K562 (cell line): ENCODE measurements around the gene MEIKIN.

Experiments
- BACH1 ChIP-seq: fragments of 200-800 bp; sonication (Bioruptor generic); IDR thresholded peaks from 2 replicates; pipeline ENCODE4 v1.6.1; 2016; ENCODE audit warnings: missing genetic modification characterization, missing compliant biosample characterization
- HDAC6 ChIP-seq: IDR thresholded peaks from 2 replicates; pipeline ENCODE4 v1.6.1; 2012; ENCODE audit warnings: low read depth, mild to moderate bottlenecking, control low read depth, inconsistent platforms, low read length, moderate library complexity
- MTA1 ChIP-seq: fragments of 450-650 bp; IDR thresholded peaks from 2 replicates; pipeline ENCODE4 v1.6.1; 2017; ENCODE audit warnings: borderline replicate concordance
- NFRKB ChIP-seq: fragments of 450-650 bp; IDR thresholded peaks from 2 replicates; pipeline ENCODE4 v1.6.1; 2016; ENCODE audit warnings: low read depth
- NFXL1 ChIP-seq: fragments of 450-650 bp; formaldehyde crosslinking; IDR thresholded peaks from 2 replicates; pipeline ENCODE4 v1.4.0; 2021; ENCODE audit warnings: mild to moderate bottlenecking
- NRF1 ChIP-seq, 2 experiments: fragments of 450-650 bp; IDR thresholded peaks in 1 of 2; conservative IDR thresholded peaks in 1 of 2; 2 replicates each; pipeline ENCODE4 v1.6.1; 2014; ENCODE audit warnings: mild to moderate bottlenecking in 2 of 2
- PML ChIP-seq: IDR thresholded peaks from 2 replicates; pipeline ENCODE4 v1.6.1; 2012; ENCODE audit warnings: low read length, inconsistent platforms
- POLR2A ChIP-seq: fragments of 450-650 bp; conservative IDR thresholded peaks from 2 replicates; pipeline ENCODE4 v1.6.1; 2016
- SRF ChIP-seq, 2 experiments: fragments of 250-450, 450-650 bp in 1 of 2; sonication (Bioruptor Pico) in 1 of 2; sonication (generic) in 1 of 2; formaldehyde crosslinking; IDR thresholded peaks; 2 replicates each; pipeline versions ENCODE4 v1.5.0 to v1.5.1; 2020 to 2022; ENCODE audit warnings: mild to moderate bottlenecking in 1 of 2, missing genetic modification reagents in 1 of 2
- TF ChIP-seq, protein P1 (sequence below): IDR thresholded peaks from 3 replicates; pipeline ENCODE4 v1.6.1; 2011; ENCODE audit warnings: borderline replicate concordance, mild to moderate bottlenecking; ENCODE audit not compliant: insufficient read length, insufficient read depth
- TF ChIP-seq, protein P2 (sequence below), 3 experiments: IDR thresholded peaks in 2 of 3; conservative IDR thresholded peaks in 1 of 3; 2 replicates each; pipeline ENCODE4 v1.5.1; 2011 to 2012; ENCODE audit warnings: low read length in 3 of 3, mild to moderate bottlenecking in 3 of 3, control low read depth in 2 of 3, improper control_type of control experiment in 1 of 3, inconsistent platforms in 1 of 3, low read depth in 1 of 3, mixed read lengths in 1 of 3, moderate library complexity in 1 of 3; ENCODE audit not compliant: insufficient read depth in 2 of 3

DNA sequence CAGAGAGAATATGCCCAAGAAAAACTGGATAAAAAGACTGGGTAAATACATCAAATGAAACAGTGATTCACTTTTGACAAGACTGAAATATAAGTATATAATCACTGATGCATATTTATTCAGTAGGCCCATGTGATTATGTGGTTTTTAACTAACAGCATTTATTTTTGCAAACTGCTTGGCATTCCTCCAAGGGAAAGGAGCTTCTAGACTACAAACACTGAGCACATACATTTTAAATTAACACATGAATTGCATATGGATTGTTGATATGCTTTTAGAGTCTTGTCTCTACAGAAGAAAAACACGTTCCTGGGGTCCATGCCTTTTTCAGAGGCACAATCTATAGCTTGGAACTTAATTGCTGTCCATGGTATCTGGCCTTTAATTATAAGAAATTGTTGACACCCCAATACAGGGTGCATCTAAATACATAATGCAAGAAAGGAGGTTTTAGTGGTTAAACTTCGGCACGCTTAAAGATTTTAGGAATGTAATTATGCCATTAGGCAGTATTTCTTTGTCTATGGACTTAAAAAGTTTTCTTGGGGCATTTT, 6.9 kb upstream of the MEIKIN start:
- TF ChIP-seq, protein P1, sequence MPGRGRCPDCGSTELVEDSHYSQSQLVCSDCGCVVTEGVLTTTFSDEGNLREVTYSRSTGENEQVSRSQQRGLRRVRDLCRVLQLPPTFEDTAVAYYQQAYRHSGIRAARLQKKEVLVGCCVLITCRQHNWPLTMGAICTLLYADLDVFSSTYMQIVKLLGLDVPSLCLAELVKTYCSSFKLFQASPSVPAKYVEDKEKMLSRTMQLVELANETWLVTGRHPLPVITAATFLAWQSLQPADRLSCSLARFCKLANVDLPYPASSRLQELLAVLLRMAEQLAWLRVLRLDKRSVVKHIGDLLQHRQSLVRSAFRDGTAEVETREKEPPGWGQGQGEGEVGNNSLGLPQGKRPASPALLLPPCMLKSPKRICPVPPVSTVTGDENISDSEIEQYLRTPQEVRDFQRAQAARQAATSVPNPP, result no peak
- TF ChIP-seq NRF1 (conservative IDR thresholded peaks at IDR 0.05 in 1 of 2, IDR thresholded peaks at IDR 0.05 in 1 of 2) (no peak), HDAC6 (no peak), BACH1 (no peak), PML (no peak), NFRKB (no peak), NFXL1 (no peak), POLR2A (no peak), SRF (CRISPR knock-in tag; IDR thresholded peaks at IDR 0.05) (no peak), MTA1 (no peak)
- TF ChIP-seq, protein P2, sequence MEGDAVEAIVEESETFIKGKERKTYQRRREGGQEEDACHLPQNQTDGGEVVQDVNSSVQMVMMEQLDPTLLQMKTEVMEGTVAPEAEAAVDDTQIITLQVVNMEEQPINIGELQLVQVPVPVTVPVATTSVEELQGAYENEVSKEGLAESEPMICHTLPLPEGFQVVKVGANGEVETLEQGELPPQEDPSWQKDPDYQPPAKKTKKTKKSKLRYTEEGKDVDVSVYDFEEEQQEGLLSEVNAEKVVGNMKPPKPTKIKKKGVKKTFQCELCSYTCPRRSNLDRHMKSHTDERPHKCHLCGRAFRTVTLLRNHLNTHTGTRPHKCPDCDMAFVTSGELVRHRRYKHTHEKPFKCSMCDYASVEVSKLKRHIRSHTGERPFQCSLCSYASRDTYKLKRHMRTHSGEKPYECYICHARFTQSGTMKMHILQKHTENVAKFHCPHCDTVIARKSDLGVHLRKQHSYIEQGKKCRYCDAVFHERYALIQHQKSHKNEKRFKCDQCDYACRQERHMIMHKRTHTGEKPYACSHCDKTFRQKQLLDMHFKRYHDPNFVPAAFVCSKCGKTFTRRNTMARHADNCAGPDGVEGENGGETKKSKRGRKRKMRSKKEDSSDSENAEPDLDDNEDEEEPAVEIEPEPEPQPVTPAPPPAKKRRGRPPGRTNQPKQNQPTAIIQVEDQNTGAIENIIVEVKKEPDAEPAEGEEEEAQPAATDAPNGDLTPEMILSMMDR (IDR thresholded peaks at IDR 0.05 in 2 of 3, conservative IDR thresholded peaks at IDR 0.05 in 1 of 3; ENCODE audit: insufficient read depth in 2 of 3, low read depth in 1 of 3, low read length in 3 of 3), result no peak
